HCT116 (cell line): ENCODE measurements around the gene CCDC8. TPM values are rescaled to one million over a fixed set of nuclear protein-coding genes. Genes with fewer than 3 reads are reported as not detected.

Source experiments
- ATAC-seq: fragments of 200-7000 bp; cut with Tn5 transposase; 2 replicates; pipeline ENCODE4 v1.9.1; 2020; ENCODE audit warnings: mild to moderate bottlenecking, moderate library complexity
- BruUV-seq: library from RNA; stranded (reverse); fragments of 400-500 nt; replicated peaks from 2 replicates; lab custom pipeline; 2021; lab: Mats Ljungman, UMichigan
- CTCF ChIA-PET: fragments of 300-600 bp; sonication (Branson Sonifier 250); formaldehyde crosslinking; loops from one replicate; lab custom pipeline; 2021; ENCODE audit warnings: antibody characterized with exemption; lab: Charles Lee
- POLR2A ChIA-PET: fragments of 300-600, 350-600 bp; sonication (Branson Sonifier 250); formaldehyde crosslinking; loops from one replicate; lab custom pipeline; 2021; ENCODE audit warnings: antibody characterized with exemption; lab: Charles Lee
- RAD21 ChIA-PET, 2 experiments: fragments of 300-600 bp; sonication (Branson Sonifier 250); formaldehyde crosslinking; loops; one replicate each; lab custom pipeline; 2023; ENCODE audit warnings: low total read pairs in 2 of 2; ENCODE audit not compliant: uncharacterized antibody in 2 of 2, unreplicated experiment in 2 of 2, low non-redundant PET in 1 of 2; lab: Charles Lee
- DNase-seq: peaks from one replicate; pipeline ENCODE4 v3.0.0-alpha.2; 2010; ENCODE audit warnings: low read depth, low spot score
- H2AFZ ChIP-seq: fragments of 200-600 bp; shearing (Covaris generic), sonication (generic); 2 replicates; pipeline ENCODE4 v1.6.1; 2017; ENCODE audit warnings: low read depth, mixed run types, mixed read lengths, antibody characterized with exemption, low read length; ENCODE audit not compliant: poor library complexity, severe bottlenecking
- H3K27ac ChIP-seq: 2 replicates; pipeline ENCODE4 v1.5.1; 2012; ENCODE audit warnings: low read depth, low read length
- H3K27me3 ChIP-seq: fragments of 200-600 bp; sonication (generic); 2 replicates; pipeline ENCODE4 v1.6.1; 2016; ENCODE audit warnings: mixed run types, low read length, mixed read lengths; ENCODE audit not compliant: insufficient read depth
- H3K36me3 ChIP-seq, 2 experiments: fragments of 200-500 bp in 1 of 2; fragments of 200-600 bp in 1 of 2; sonication (Bioruptor generic) in 1 of 2; sonication (generic) in 1 of 2; 2 replicates each; pipeline versions ENCODE4 v1.5.1 to v1.6.1; 2014 to 2016; ENCODE audit warnings: low read length in 2 of 2, inconsistent platforms in 1 of 2, mixed read lengths in 1 of 2, mixed run types in 1 of 2; ENCODE audit not compliant: insufficient read depth in 2 of 2, control insufficient read depth in 1 of 2
- H3K4me1 ChIP-seq, 2 experiments: fragments of 200-600 bp in 1 of 2; sonication (generic) in 1 of 2; 2 replicates each; pipeline versions ENCODE4 v1.5.1 to v1.6.1; 2012 to 2017; ENCODE audit warnings: low read length in 2 of 2, inconsistent platforms in 1 of 2, mild to moderate bottlenecking in 1 of 2, mixed read lengths in 1 of 2, mixed run types in 1 of 2, moderate library complexity in 1 of 2; ENCODE audit not compliant: insufficient read depth in 2 of 2, control insufficient read depth in 1 of 2
- H3K4me2 ChIP-seq: fragments of 200-600 bp; sonication (generic); 2 replicates; pipeline ENCODE4 v1.6.1; 2017; ENCODE audit warnings: mixed run types, low read length, mixed read lengths
- H3K4me3 ChIP-seq, 2 experiments: fragments of 200-600 bp in 1 of 2; sonication (generic) in 1 of 2; replicated peaks in 1 of 2; 2 replicates each; pipeline ENCODE4 v1.5.1; 2011 to 2016; ENCODE audit warnings: low read length in 2 of 2, control low read depth in 1 of 2, low read depth in 1 of 2, mild to moderate bottlenecking in 1 of 2, mixed read lengths in 1 of 2, mixed run types in 1 of 2
- H3K79me2 ChIP-seq: fragments of 200-600 bp; sonication (generic); 2 replicates; pipeline ENCODE4 v1.6.1; 2017; ENCODE audit warnings: mild to moderate bottlenecking, mixed run types, low read length, moderate library complexity, mixed read lengths; ENCODE audit not compliant: insufficient read depth
- H3K9ac ChIP-seq: fragments of 200-600 bp; sonication (generic); 2 replicates; pipeline ENCODE4 v1.6.1; 2016; ENCODE audit warnings: low read length, mixed read lengths
- H3K9me2 ChIP-seq: fragments of 200-600 bp; sonication (generic), shearing (Covaris generic); 2 replicates; pipeline ENCODE4 v1.6.1; 2017; ENCODE audit warnings: mixed run types, mild to moderate bottlenecking, moderate library complexity; ENCODE audit not compliant: insufficient read depth
- H3K9me3 ChIP-seq, 2 experiments: fragments of 200-500 bp in 1 of 2; fragments of 200-600 bp in 1 of 2; sonication (Bioruptor generic) in 1 of 2; sonication (generic) in 1 of 2; 2 replicates each; pipeline ENCODE4 v1.6.1; 2014 to 2017; ENCODE audit warnings: low read length in 2 of 2, mixed read lengths in 2 of 2, inconsistent platforms in 1 of 2, low read depth in 1 of 2, mild to moderate bottlenecking in 1 of 2, mixed run types in 1 of 2, moderate library complexity in 1 of 2; ENCODE audit not compliant: control insufficient read depth in 1 of 2, insufficient read depth in 1 of 2
- H4K20me1 ChIP-seq: fragments of 200-600 bp; sonication (generic), shearing (Covaris generic); 2 replicates; pipeline ENCODE4 v1.6.1; 2017; ENCODE audit warnings: mixed run types, mild to moderate bottlenecking, moderate library complexity; ENCODE audit not compliant: insufficient read depth
- MAX ChIP-seq: IDR thresholded peaks from 2 replicates; pipeline ENCODE4 v1.6.1; 2012
- intact Hi-C: fragments of 100-400 bp; cut with micrococcal nuclease; formaldehyde crosslinking; loops from 2 replicates; pipeline ENCODE4 v1.10.0; 2022
- total RNA-seq: library from RNA; stranded (reverse); gene quantifications from one replicate; pipeline ENCODE4 v1.2.1, GENCODE V29; 2021; ENCODE audit not compliant: unreplicated experiment
- TF ChIP-seq, protein P1 (sequence below): IDR thresholded peaks from 2 replicates; pipeline ENCODE4 v1.6.1; 2011; ENCODE audit warnings: mild to moderate bottlenecking, low read length, moderate library complexity; ENCODE audit not compliant: insufficient replicate concordance; ENCODE audit errors: extremely low read depth
- TF ChIP-seq, protein P2 (sequence below): IDR thresholded peaks from 2 replicates; pipeline ENCODE4 v1.6.1; 2012; ENCODE audit warnings: low read depth
- TF ChIP-seq, protein P3 (sequence below), 3 experiments: fragments of 200-600 bp in 1 of 3; sonication (generic) in 1 of 3; IDR thresholded peaks in 2 of 3; conservative IDR thresholded peaks in 1 of 3; 2 replicates each; pipeline ENCODE4 v1.5.1; 2012 to 2017; ENCODE audit warnings: low read depth in 2 of 3, low read length in 2 of 3, antibody characterized with exemption in 1 of 3, borderline replicate concordance in 1 of 3, control low read depth in 1 of 3, mild to moderate bottlenecking in 1 of 3, mixed read lengths in 1 of 3, mixed run types in 1 of 3, moderate library complexity in 1 of 3; ENCODE audit not compliant: insufficient read depth in 1 of 3

CCDC8 gene
- total RNA-seq, 1 experiment from 2014 or later: 0.10 TPM

- TF ChIP-seq, protein P1, sequence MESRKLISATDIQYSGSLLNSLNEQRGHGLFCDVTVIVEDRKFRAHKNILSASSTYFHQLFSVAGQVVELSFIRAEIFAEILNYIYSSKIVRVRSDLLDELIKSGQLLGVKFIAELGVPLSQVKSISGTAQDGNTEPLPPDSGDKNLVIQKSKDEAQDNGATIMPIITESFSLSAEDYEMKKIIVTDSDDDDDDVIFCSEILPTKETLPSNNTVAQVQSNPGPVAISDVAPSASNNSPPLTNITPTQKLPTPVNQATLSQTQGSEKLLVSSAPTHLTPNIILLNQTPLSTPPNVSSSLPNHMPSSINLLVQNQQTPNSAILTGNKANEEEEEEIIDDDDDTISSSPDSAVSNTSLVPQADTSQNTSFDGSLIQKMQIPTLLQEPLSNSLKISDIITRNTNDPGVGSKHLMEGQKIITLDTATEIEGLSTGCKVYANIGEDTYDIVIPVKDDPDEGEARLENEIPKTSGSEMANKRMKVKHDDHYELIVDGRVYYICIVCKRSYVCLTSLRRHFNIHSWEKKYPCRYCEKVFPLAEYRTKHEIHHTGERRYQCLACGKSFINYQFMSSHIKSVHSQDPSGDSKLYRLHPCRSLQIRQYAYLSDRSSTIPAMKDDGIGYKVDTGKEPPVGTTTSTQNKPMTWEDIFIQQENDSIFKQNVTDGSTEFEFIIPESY: no peak
- TF ChIP-seq, protein P2, sequence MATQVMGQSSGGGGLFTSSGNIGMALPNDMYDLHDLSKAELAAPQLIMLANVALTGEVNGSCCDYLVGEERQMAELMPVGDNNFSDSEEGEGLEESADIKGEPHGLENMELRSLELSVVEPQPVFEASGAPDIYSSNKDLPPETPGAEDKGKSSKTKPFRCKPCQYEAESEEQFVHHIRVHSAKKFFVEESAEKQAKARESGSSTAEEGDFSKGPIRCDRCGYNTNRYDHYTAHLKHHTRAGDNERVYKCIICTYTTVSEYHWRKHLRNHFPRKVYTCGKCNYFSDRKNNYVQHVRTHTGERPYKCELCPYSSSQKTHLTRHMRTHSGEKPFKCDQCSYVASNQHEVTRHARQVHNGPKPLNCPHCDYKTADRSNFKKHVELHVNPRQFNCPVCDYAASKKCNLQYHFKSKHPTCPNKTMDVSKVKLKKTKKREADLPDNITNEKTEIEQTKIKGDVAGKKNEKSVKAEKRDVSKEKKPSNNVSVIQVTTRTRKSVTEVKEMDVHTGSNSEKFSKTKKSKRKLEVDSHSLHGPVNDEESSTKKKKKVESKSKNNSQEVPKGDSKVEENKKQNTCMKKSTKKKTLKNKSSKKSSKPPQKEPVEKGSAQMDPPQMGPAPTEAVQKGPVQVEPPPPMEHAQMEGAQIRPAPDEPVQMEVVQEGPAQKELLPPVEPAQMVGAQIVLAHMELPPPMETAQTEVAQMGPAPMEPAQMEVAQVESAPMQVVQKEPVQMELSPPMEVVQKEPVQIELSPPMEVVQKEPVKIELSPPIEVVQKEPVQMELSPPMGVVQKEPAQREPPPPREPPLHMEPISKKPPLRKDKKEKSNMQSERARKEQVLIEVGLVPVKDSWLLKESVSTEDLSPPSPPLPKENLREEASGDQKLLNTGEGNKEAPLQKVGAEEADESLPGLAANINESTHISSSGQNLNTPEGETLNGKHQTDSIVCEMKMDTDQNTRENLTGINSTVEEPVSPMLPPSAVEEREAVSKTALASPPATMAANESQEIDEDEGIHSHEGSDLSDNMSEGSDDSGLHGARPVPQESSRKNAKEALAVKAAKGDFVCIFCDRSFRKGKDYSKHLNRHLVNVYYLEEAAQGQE: no peak
- intact Hi-C loops: no loop called here
- no peaks in the 10 kb centered on the region for H3K9me3 ChIP-seq
- no peaks in the 10 kb centered on the region for H3K36me3 ChIP-seq
- ATAC-seq (no peak), DNase-seq (no peak)
- H3K79me2 ChIP-seq: no peaks in the 10 kb centered on the region
- no peak overlapping the region for H3K9ac ChIP-seq
- H3K4me1 ChIP-seq: no peaks in the 10 kb centered on the region
- H3K27ac ChIP-seq: no peak overlapping the region
- H3K9me2 ChIP-seq: no peaks in the 10 kb centered on the region
- no peaks in the 10 kb centered on the region for H4K20me1 ChIP-seq
- H3K27me3 ChIP-seq: no peaks in the 10 kb centered on the region
- H3K4me3 ChIP-seq: no peak overlapping the region
- H3K4me2 ChIP-seq: no peak overlapping the region
- ChIA-PET CTCF (no interaction called here), POLR2A (no interaction called here), RAD21 (no interaction called here)
- no TSS peak for BruUV-seq
- H2AFZ ChIP-seq: no peak overlapping the region
Measured at GRCh38 chr19:46449228-46449627, 35.9 kb upstream of the CCDC8 start.

GRCh38 chr19:46448601-46449000, 35.2 kb upstream of the CCDC8 start:
- ChIA-PET RAD21 (no interaction called here), CTCF (no interaction called here), POLR2A (no interaction called here)
- no peak overlapping the region for H3K4me3 ChIP-seq
- ATAC-seq (no peak), DNase-seq (no peak)
- H3K9me2 ChIP-seq: no peaks in the 10 kb centered on the region
- TF ChIP-seq, protein P1: no peak
- no peak for TF ChIP-seq MAX
- TF ChIP-seq, protein P3, sequence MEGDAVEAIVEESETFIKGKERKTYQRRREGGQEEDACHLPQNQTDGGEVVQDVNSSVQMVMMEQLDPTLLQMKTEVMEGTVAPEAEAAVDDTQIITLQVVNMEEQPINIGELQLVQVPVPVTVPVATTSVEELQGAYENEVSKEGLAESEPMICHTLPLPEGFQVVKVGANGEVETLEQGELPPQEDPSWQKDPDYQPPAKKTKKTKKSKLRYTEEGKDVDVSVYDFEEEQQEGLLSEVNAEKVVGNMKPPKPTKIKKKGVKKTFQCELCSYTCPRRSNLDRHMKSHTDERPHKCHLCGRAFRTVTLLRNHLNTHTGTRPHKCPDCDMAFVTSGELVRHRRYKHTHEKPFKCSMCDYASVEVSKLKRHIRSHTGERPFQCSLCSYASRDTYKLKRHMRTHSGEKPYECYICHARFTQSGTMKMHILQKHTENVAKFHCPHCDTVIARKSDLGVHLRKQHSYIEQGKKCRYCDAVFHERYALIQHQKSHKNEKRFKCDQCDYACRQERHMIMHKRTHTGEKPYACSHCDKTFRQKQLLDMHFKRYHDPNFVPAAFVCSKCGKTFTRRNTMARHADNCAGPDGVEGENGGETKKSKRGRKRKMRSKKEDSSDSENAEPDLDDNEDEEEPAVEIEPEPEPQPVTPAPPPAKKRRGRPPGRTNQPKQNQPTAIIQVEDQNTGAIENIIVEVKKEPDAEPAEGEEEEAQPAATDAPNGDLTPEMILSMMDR (IDR thresholded peaks at IDR 0.05 in 2 of 3, conservative IDR thresholded peaks at IDR 0.05 in 1 of 3; ENCODE audit: borderline replicate concordance in 1 of 3, insufficient read depth in 1 of 3, low read depth in 2 of 3, low read length in 2 of 3): no peak
- no peaks in the 10 kb centered on the region for H3K4me1 ChIP-seq
- no peak overlapping the region for H3K4me2 ChIP-seq
- H3K27me3 ChIP-seq: no peaks in the 10 kb centered on the region
- no peak overlapping the region for H3K9ac ChIP-seq
- H2AFZ ChIP-seq: no peak overlapping the region
- no peak overlapping the region for H3K27ac ChIP-seq
- intact Hi-C loops: no loop called here
- no peaks in the 10 kb centered on the region for H3K79me2 ChIP-seq
- BruUV-seq: no TSS peak
- H4K20me1 ChIP-seq: no peaks in the 10 kb centered on the region
- H3K9me3 ChIP-seq: no peaks in the 10 kb centered on the region
- no peaks in the 10 kb centered on the region for H3K36me3 ChIP-seq
